Activated gamma-delta T cell treated with Interleukin-2 at 50 U/mL for 16 hours (primary cell): ENCODE data around the gene RNASE4.
A peak's percentile ranks its signal among the peaks of the same experiment; 100 is the strongest.

Experiments used
- DNase-seq: peaks from one replicate; pipeline ENCODE4 v3.0.0-alpha.2; 2020

The RNASE4 gene

DNA sequence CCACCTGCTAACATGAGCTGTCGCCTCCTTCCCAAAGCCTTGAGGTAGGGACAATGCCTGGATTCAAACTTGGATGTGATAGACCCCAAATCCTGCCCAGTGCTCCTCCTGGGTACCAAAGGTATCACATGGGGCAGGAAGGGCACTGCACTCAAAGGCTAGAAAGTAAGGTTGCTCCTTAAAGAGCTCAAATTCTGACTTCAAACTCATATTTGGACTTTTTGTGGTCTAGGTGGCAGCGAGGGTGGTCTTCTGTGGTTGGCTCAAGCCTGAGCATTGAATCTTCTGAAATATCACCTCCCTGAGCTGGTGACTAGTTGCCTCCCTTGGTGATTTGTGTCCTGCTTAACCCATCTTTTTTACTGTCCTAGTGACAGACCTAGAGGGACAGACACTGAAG is 8.3 kb upstream of the RNASE4 start:
- no peak for DNase-seq

DNA sequence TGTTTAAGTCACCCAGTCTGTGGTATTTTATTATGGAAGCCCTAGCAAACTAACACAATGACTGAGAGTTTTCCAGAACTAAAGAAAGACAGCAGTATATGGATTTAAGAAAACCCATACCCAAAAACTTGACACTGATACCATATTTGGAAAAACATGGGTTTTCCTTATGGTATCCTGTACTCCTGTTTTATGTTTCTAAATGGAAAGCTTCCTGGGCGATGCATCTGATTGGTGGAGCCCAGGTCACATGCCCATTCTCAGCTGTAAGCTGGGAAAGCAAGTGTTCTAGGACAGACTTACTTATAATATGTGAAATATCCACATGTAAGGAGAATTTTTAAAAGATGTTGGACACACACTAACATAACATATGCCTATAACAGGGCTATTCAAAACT is 4.5 kb upstream of the RNASE4 start:
- DNase-seq, result no peak

- no peak for DNase-seq
Measured at GRCh38 chr14:20680363-20680762, 4.0 kb upstream of the RNASE4 start.

DNA sequence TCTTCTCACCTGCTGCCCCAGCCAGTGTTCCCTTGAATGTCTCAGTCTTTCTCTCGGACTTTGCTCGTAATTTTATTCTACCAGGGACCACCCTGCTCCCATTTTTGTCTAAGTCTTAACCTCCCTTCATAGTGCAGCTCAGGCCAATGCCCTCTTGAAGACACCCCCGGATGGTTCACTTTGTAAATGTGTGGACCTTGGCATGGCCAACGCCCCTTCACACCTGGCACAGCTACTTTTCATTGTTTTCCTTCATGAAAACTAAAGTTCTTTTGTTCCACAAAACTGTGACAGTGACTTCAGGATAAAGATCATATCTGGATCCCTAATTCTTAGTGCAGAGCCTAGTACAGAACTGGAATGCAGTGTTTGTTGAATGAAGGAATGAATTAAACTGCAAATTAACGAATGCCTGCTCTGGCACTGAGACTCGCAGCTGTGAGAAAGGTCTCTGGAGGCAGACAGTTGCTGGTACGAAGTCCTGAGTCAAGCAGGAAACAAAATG is 3.5 kb upstream of the RNASE4 start:
- DNase-seq, result peak; percentile 46

GRCh38 chr14:20681348-20682126 is 2.8 kb upstream of the RNASE4 start:
- DNase-seq, result peak; percentile 82

GRCh38 chr14:20682127-20682434 is 2.3 kb upstream of the RNASE4 start:
- DNase-seq, result no peak

DNA sequence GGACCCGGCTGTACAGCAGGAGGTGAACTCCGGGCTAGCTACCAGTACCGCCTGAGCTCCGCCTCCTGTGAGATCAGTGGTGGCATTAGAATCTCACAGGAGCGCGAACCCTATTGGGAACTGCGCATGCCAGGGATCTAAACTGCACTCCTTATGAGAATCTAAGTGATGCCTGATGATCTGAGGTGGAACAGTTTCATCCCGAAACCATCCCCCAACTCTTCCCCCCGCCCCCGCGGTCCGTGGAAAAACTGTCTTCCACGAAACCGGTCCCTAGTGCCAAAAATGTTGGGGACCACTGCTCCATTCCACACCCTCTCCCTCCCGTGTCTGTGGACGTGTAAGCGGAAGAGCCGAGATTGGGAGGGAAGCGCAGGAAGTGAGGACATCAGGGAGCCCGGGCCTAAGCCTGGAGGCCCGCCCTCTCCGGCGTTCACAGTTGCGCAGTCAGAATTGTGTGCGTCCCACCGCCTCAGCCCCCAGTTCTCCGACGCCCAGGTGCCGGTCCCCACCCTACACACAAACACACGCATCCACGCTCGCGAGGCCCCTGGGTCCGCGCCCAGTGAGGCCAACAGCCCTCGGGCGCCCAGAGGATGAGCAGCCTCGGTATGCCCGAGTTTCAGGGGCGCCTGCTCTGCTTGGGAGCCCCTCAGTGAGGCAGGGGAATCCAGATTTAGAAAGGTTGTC is 1.8 kb upstream of the RNASE4 start:
- peak; percentile 74 for DNase-seq

- peak; percentile 68 for DNase-seq
Measured at GRCh38 chr14:20683125-20683890, 1.1 kb upstream of the RNASE4 start.

GRCh38 chr14:20684662-20685456 is 499 bp downstream of the RNASE4 start:
- no peak for DNase-seq

- no peak for DNase-seq
Measured at GRCh38 chr14:20686386-20687143, 2.2 kb downstream of the RNASE4 start.

DNA sequence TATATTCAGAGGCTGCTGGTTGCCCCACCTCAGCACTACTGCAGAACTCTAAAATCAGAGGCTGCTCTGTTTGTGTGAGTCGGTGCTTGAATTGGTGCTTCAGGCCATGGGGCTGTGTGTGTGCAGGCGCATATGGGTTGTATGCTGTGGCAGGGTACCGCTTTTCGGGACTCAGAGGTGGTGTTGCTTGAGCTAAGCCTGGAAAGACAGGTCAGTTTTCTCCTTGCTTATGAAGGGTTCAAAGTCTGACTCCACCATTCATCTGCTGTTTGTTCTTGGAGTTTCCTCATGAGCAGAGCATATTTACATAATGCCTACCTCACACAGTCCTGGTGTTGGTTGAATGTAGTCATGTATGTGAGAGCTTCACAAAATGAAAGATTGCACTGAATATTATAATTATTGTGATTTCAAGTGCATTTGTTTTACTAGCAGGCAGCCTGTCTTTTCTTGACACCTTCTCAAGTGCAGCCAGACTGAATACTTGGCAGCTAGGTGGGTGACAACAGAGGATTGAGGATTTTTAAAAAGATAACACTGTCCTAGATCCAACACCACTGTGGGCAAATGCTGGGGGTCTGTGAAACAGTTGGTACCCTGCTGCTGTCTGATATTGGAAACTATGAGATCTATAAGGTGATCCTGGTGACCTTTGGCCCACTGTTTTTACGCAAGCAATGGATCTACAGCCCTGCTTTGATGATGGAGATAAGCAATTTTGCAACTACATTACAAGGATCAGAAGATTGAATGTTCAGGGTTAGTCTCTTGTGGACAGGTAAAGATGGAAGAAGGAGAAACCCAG is 3.2 kb downstream of the RNASE4 start:
- no peak for DNase-seq

DNA sequence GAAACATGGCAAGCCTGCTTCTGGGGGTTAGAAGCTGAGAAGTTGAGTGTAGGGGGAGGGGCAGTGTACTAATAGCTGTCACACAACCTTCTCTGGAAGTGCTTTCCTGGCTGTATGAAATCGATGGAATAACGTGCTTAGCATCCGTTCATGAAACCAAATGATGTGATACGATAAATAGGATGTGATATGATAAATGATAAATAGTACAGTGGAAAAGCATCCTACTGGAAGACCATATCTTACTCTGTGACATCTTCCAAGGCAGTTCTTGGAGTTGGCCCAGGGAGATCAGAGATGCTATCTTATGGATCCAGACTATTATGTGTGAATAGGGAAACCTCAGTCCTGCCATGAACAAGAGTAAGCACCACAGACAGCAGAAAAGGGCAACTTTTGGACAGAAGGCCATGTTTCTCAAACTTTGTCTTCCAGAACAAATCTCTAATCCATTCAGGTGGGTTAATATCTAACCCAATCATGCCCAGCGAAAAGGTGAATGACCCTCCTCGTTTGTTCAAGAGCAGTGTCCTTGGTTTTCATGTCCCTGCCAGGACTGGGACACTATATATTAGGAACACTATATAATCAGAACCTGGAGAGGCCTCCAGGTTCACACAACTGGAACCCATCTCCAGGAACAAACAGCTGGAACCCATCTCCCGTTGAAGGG is 3.9 kb downstream of the RNASE4 start, which contains the start of gene ANG:
TSS of gene ANG (plus strand) at position 598 of the 673 bp plus-strand sequence. CDS start 4,801 bp downstream, outside the sequence.
- DNase-seq, result no peak

- DNase-seq, result peak; percentile 35
Measured at GRCh38 chr14:20690848-20691640, 6.7 kb downstream of the RNASE4 start.

GRCh38 chr14:20692116-20692751 is 7.9 kb downstream of the RNASE4 start:
- no peak for DNase-seq

GRCh38 chr14:20696764-20697163 is 12.4 kb downstream of the RNASE4 start:
- no peak for DNase-seq

GRCh38 chr14:20697273-20698017 is 13.1 kb downstream of the RNASE4 start:
- peak; percentile 60 for DNase-seq

DNA sequence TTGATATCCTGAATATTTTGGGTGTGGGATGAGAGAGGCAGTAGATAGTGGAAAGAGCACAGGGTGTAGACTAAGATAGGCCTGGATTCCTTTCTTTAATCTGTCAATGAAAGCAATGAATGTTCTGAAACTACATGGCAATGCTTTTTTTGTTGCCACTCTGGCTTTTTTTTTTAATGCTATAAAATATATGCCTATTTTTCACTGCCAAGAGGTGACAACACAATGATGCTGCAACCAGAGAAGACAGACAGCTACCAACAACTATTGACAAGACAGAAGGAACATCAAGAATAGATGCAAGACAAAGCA is 13.6 kb downstream of the RNASE4 start:
- no peak for DNase-seq

DNA sequence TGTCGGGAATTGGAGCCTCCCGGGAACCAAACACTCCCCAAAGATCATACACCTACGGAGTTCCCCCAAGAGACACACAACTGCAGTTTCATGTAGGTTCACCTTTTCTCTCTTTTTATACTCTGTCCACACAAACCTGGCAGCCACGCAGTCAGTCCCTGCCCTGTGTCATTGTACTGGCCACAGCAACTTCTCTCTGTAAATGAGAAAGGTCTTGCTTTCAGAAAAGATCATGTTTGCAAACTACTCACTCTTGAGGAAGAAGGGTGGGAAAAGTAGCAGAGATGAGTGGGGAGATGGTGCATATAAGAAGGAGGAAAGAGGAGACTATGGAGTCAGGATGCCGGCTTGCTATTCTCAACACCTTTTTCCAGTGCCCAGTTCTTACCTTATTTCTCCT is 14.6 kb downstream of the RNASE4 start:
- DNase-seq, result no peak

DNA sequence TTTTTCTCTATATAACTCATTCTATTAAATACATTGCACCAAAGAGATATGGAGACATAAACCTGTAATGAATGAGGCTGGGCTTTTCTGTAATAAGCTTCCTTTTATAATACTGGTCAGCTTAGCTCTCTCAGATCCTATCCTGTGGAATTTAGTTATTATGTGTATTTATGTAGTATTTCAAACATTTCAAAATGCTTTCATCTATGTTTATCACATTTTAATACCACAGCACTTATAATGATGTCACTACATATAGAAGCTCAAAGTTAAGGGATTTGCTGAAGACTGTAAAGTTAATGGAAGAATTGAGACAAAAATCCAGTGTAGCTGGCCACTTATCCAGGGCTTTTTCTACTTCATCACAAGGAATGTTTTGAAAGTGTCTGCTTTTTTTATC is 15.6 kb downstream of the RNASE4 start:
- no peak for DNase-seq
